ENCODE results near the gene PSMD14. TPM values are rescaled to one million over a fixed set of nuclear protein-coding genes. Genes with fewer than 3 reads are reported as not detected.

Gene PSMD14
- total and polyA plus RNA-seq, 2 of the 8 experiments (the other 6 are each of a cell fraction or from before 2014, with no cell fraction given), result 53.9 to 88.7 TPM

DNA sequence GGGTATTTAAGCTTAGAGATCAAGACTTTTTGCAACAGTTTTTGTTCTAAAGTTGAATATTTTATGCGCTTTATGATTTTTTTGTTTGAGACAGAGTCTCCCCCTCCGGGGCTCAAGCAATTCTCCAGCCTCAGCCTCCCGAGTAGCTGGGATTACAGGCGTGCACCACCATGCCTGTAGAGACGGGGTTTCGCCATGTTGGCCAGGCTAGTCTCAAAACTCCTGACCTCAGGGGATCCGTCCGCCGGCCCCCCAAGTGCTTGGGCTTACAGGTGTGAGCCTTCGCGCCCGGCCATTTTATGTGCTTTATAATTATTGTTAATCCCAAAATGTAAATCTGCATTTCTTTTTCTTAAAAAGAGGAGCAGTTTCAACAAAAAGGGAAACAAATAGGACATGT, 136.9 kb downstream of the PSMD14 start:
- no peak overlapping the region for H4K91ac ChIP-seq (replicated peaks; ENCODE audit: insufficient read length, low read length)
- no peak for DNase-seq (ENCODE audit: low read depth in 1 of 2, low spot score in 2 of 2)
- H3K4me3 ChIP-seq (ENCODE audit: extremely low read depth in 1 of 4, insufficient read depth in 2 of 4, low read depth in 3 of 4, low read length in 4 of 4), result no peak overlapping the region
- no peak overlapping the region for H2AK5ac ChIP-seq (ENCODE audit: low read depth, low read length)
- H3K56ac ChIP-seq (replicated peaks; ENCODE audit: insufficient read length, low read depth, low read length), result no peak overlapping the region
- CTCF ChIA-PET (ENCODE audit: partially characterized antibody), result interaction anchor here (0.6 kb wide), 2 partner anchors 580 to 750 kb away, joined by 3 to 4 read pairs; no protein-coding TSS in a partner anchor
- no peak overlapping the region for H2BK20ac ChIP-seq (ENCODE audit: low read length)
- no peak overlapping the region for H3K9ac ChIP-seq (replicated peaks in 1 of 4; ENCODE audit: extremely low read depth in 1 of 4, low read depth in 3 of 4, low read length in 3 of 4)
- H3K14ac ChIP-seq (ENCODE audit: insufficient read length), result no peak overlapping the region
- H2AFZ ChIP-seq (ENCODE audit: low read length), result no peak overlapping the region
- H3K4me1 ChIP-seq (replicated peaks in 1 of 4; ENCODE audit: control insufficient read depth in 3 of 4, insufficient read depth in 4 of 4, low read length in 3 of 4), result no peaks in the 10 kb centered on the region
- H3K36me3 ChIP-seq (ENCODE audit: control insufficient read depth in 2 of 4, insufficient read depth in 4 of 4, low read length in 3 of 4), result no peaks in the 10 kb centered on the region
- H3K18ac ChIP-seq (ENCODE audit: extremely low read depth, low read length), result no peak overlapping the region
- H2BK12ac ChIP-seq (ENCODE audit: low read depth, low read length), result no peak overlapping the region
- H4K5ac ChIP-seq (ENCODE audit: insufficient read length, low read depth, low read length), result no peak overlapping the region
- H3K9me3 ChIP-seq (ENCODE audit: insufficient read depth in 2 of 2, low read depth in 1 of 2, low read length in 1 of 2), result no peaks in the 10 kb centered on the region
- no peak overlapping the region for H4K8ac ChIP-seq (ENCODE audit: extremely low read depth, insufficient read depth, low read length)
- no peaks in the 10 kb centered on the region for H4K20me1 ChIP-seq (replicated peaks in 1 of 2; ENCODE audit: control insufficient read depth in 1 of 2, insufficient read depth in 2 of 2, low read length in 2 of 2)
- 94% methylated on average over 12 of the region's 12 CpGs; no CpG with 5 or more reads in 1 of the 2 experiments for WGBS, 2 experiments (ENCODE audit: extremely low coverage in 1 of 2, insufficient coverage in 1 of 2, insufficient read length in 1 of 2, insufficient replicate concordance in 2 of 2, low coverage in 1 of 2, low lambda C conversion rate in 2 of 2, missing lambda C conversion rate in 1 of 2)
- POLR2A ChIA-PET (ENCODE audit: partially characterized antibody), result no interaction called here
- no peak overlapping the region for H2BK120ac ChIP-seq (replicated peaks; ENCODE audit: low read depth, low read length)
- FAIRE-seq, result no peak
- no peak overlapping the region for H3K27ac ChIP-seq (ENCODE audit: low read depth, low read length)
- no peak overlapping the region for H3K4ac ChIP-seq (replicated peaks; ENCODE audit: insufficient read length, low read depth, low read length)
- no peaks in the 10 kb centered on the region for H3K23me2 ChIP-seq (ENCODE audit: low read depth, low read length)
- H2BK15ac ChIP-seq (ENCODE audit: low read length), result no peak overlapping the region
- H3K79me1 ChIP-seq (ENCODE audit: low read depth, low read length), result no peaks in the 10 kb centered on the region
- no peak overlapping the region for H2BK5ac ChIP-seq (ENCODE audit: low read depth, low read length)
- no peaks in the 10 kb centered on the region for H3K27me3 ChIP-seq (replicated peaks in 1 of 4; ENCODE audit: control insufficient read depth in 3 of 4, extremely low read depth in 1 of 4, insufficient read depth in 3 of 4, low read length in 3 of 4)
- H3K23ac ChIP-seq (ENCODE audit: insufficient read length), result no peak overlapping the region
- no peak for TF ChIP-seq ZNF274 (IDR thresholded peaks at IDR 0.05; ENCODE audit: borderline replicate concordance, extremely low read depth, low read length)
- no peak for TF ChIP-seq SP1 (IDR thresholded peaks at IDR 0.05; ENCODE audit: low read depth, low read length)
- TF ChIP-seq CEBPB (IDR thresholded peaks at IDR 0.05; ENCODE audit: low read depth, low read length), result no peak
- TF ChIP-seq MAFK (IDR thresholded peaks at IDR 0.05; ENCODE audit: low read depth, low read length), result no peak
- TF ChIP-seq RAD21 (IDR thresholded peaks at IDR 0.05 in 1 of 2, conservative IDR thresholded peaks at IDR 0.05 in 1 of 2; ENCODE audit: low read depth in 2 of 2, low read length in 2 of 2), result no peak
- TF ChIP-seq, protein P1, sequence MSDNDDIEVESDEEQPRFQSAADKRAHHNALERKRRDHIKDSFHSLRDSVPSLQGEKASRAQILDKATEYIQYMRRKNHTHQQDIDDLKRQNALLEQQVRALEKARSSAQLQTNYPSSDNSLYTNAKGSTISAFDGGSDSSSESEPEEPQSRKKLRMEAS (IDR thresholded peaks at IDR 0.05), result no peak
- TF ChIP-seq SIX5 (IDR thresholded peaks at IDR 0.05; ENCODE audit: low read depth, low read length), result no peak
- no peaks in the 10 kb centered on the region for H3K79me2 ChIP-seq (ENCODE audit: control insufficient read depth in 1 of 2, insufficient read depth in 2 of 2, low read length in 2 of 2)
- H3K4me2 ChIP-seq (ENCODE audit: insufficient read depth in 1 of 2, low read depth in 2 of 2, low read length in 2 of 2), result no peak overlapping the region

All from H1 (cell line).